GM12801 (cell line): ENCODE measurements around the gene MCC.

ENCODE experiments used
- TF ChIP-seq, protein P1 (sequence below): IDR thresholded peaks from one replicate; pipeline ENCODE4 v1.5.1; 2011; ENCODE audit warnings: control low read depth; ENCODE audit not compliant: insufficient read length; ENCODE audit errors: extremely low read depth

The MCC gene

DNA sequence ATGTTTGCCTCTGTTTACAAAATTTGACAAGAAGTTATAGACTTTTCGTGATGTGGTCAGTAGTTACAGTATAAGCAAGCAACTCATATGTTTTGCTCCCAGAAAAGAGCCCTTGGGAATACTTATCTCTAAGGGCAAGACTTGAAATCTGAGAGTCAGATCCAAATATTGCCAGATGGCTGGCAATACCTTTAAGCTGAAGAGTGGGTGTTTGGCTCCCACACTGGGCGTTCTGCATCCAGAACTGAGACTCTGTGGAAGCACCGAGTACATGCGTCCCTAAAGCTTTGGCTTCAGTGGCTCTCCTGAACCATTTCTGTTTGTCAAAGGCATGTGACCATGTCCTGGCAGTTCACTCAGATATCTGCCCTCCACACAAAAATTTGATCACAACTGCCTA is 317.5 kb downstream of the MCC start:
- TF ChIP-seq, protein P1, sequence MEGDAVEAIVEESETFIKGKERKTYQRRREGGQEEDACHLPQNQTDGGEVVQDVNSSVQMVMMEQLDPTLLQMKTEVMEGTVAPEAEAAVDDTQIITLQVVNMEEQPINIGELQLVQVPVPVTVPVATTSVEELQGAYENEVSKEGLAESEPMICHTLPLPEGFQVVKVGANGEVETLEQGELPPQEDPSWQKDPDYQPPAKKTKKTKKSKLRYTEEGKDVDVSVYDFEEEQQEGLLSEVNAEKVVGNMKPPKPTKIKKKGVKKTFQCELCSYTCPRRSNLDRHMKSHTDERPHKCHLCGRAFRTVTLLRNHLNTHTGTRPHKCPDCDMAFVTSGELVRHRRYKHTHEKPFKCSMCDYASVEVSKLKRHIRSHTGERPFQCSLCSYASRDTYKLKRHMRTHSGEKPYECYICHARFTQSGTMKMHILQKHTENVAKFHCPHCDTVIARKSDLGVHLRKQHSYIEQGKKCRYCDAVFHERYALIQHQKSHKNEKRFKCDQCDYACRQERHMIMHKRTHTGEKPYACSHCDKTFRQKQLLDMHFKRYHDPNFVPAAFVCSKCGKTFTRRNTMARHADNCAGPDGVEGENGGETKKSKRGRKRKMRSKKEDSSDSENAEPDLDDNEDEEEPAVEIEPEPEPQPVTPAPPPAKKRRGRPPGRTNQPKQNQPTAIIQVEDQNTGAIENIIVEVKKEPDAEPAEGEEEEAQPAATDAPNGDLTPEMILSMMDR: no peak

DNA sequence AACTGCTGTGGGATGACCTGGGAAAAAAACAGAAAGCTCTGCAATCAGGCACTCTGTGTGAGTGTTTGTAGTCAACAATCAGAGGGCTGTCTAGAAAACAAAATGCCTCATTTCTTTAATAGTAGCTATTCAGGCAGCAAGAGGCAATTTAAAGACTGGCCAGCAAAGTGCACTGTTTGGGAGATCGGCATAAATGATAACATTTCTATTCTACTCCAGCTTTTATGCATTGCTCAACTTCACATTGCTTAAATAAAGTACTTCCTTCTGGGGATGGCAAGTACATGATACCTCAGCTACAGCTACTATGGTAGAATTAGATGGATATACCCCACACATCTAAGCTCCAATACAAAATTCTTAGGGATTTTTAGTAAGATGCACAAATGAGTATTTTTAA is 318.5 kb downstream of the MCC start:
- TF ChIP-seq, protein P1: no peak

GRCh38 chr5:113167985-113168384 is 320.3 kb downstream of the MCC start:
- TF ChIP-seq, protein P1: no peak

DNA sequence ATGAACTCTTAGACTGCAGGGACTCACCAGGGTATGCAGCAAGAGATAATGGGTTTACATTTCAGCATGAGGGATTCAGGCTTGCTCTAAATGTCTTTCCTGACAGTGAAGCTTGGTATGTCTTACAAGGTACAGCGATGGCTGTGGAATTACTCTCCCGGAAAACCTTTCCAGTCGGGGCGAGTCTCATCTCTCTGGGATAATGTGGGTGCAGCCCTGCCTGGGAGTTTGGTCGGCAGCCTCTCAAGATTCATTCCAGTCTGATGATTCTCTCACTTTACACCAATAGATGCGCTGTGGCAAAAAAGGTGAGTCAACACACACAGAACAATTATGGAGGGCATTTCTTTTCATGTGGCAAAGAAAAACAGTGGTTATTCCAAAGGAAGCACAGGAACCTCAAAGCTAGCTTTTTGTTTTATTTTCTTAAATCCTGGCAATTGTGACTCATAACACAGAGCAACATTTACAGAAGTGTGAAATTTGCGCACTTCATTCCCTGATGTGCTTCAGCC is 321.3 kb downstream of the MCC start:
- TF ChIP-seq, protein P1: no peak

GRCh38 chr5:113166261-113166660 is 322.0 kb downstream of the MCC start:
- TF ChIP-seq, protein P1: no peak

- TF ChIP-seq, protein P1: no peak
Observed at GRCh38 chr5:113164021-113164420, 324.2 kb downstream of the MCC start.

DNA sequence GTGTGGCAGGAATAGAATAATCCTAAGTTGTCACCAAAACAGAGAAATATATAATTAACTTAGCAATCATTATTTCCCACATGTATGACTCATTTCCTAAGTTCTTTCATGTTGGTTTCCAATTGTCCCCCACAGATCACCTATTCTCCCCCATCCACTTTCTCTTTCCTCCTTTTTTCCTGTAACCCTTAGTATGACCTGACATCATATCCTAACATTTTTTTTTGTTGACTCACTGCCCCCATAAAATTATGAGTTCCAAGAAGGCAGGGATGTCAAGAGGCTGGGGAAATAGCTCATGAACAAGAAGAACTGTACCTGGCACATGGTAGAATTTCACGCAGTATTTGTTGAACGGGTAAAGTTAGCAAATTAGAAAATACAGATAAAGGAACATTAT is 324.9 kb downstream of the MCC start:
- TF ChIP-seq, protein P1: no peak

GRCh38 chr5:113162770-113163169 is 325.5 kb downstream of the MCC start:
- TF ChIP-seq, protein P1: no peak
